HG03103 (cell line): ENCODE results near the gene RAPGEF6.
"Not testable (repeated sequence)": the region's sequence is repeated elsewhere in the genome, so short reads cannot be mapped to it uniquely, and the experiment has no call there.

Experiments
- ATAC-seq: cut with Tn5 transposase; IDR thresholded peaks from one replicate; pipeline ENCODE4 v1.9.1; 2021; ENCODE audit warnings: low read depth; ENCODE audit not compliant: unreplicated experiment

The RAPGEF6 gene

GRCh38 chr5:131640043-131640856 is 5.2 kb upstream of the RAPGEF6 start:
- ATAC-seq = peak; percentile 39

GRCh38 chr5:131639148-131639547 is 4.1 kb upstream of the RAPGEF6 start:
- no peak for ATAC-seq

- no peak for ATAC-seq
Observed at GRCh38 chr5:131637694-131638093, 2.7 kb upstream of the RAPGEF6 start.

- ATAC-seq = no peak
Observed at GRCh38 chr5:131635684-131636572, 899 bp upstream of the RAPGEF6 start.

- ATAC-seq = peak; percentile 12
Observed at GRCh38 chr5:131634666-131634995, 398 bp downstream of the RAPGEF6 start.

GRCh38 chr5:131634238-131634637 is 791 bp downstream of the RAPGEF6 start:
- no peak for ATAC-seq

- ATAC-seq = no peak
Observed at GRCh38 chr5:131633830-131634229, 1.2 kb downstream of the RAPGEF6 start.

- ATAC-seq = no peak
Observed at GRCh38 chr5:131630963-131631350, 4.1 kb downstream of the RAPGEF6 start.

GRCh38 chr5:131630208-131630962 is 4.6 kb downstream of the RAPGEF6 start:
- ATAC-seq = no peak

GRCh38 chr5:131628990-131629389 is 6.0 kb downstream of the RAPGEF6 start:
- ATAC-seq = no peak

- no peak for ATAC-seq
Observed at GRCh38 chr5:131627207-131627865, 7.7 kb downstream of the RAPGEF6 start.

- no peak for ATAC-seq
Observed at GRCh38 chr5:131622633-131623032, 12.4 kb downstream of the RAPGEF6 start.

- ATAC-seq = not testable (repeated sequence)
Observed at GRCh38 chr5:131621164-131621563, 13.9 kb downstream of the RAPGEF6 start.

- no peak for ATAC-seq
Observed at GRCh38 chr5:131619102-131619501, 15.9 kb downstream of the RAPGEF6 start.

- ATAC-seq = no peak
Observed at GRCh38 chr5:131617140-131617822, 17.7 kb downstream of the RAPGEF6 start.

GRCh38 chr5:131615957-131616356 is 19.1 kb downstream of the RAPGEF6 start:
- no peak for ATAC-seq

GRCh38 chr5:131613423-131613822 is 21.6 kb downstream of the RAPGEF6 start:
- ATAC-seq = no peak

- no peak for ATAC-seq
Observed at GRCh38 chr5:131611064-131611381, 24.0 kb downstream of the RAPGEF6 start.

GRCh38 chr5:131610198-131611063 is 24.6 kb downstream of the RAPGEF6 start:
- no peak for ATAC-seq
